ENCODE data around the gene EP400.
"Not testable (repeated sequence)": the region's sequence is repeated elsewhere in the genome, so short reads cannot be mapped to it uniquely, and the experiment has no call there.

Gene EP400

GRCh38 chr12:131948713-131949430 lies 870 bp upstream of the EP400 start:
- DNase-seq: peak; percentile 25

DNA sequence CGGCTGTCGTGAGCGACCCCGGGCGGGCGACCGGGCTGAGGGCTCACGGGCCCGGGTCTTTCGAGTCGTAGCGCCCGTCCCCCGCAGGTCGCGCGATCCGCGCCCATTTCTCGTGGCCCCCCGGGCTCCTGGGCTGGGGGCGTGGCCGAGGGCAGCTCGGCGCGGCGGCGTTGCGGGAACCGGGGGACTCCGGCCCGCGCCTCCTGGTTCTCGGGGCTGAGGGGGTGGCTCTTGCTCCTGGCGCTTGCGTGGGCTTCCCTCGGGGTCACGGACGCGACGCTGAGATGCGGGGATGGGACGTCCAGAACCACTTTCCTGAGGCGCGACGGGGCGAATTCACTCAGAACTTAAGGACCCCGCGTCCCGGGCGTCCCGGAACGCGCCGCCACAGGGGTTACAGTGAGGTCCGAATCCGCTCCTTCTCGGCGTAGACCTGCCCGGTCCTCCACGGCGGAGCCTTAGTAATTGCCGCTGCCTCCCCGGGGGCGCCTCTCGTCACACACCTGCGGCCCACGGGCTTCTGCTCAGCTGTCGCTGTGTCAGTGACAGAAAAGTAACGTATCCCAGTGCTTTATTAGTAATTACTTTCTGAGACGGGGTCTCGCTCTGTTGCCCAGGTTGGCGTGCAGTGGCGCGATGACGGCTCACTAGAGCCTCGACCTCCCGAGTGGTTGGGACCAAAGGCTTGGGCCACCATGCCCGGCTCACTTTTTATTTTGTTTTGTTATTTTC lies 606 bp downstream of the EP400 start:
- no peak for DNase-seq

GRCh38 chr12:131953810-131954209 lies 4.1 kb downstream of the EP400 start:
- not testable (repeated sequence) for DNase-seq

DNA sequence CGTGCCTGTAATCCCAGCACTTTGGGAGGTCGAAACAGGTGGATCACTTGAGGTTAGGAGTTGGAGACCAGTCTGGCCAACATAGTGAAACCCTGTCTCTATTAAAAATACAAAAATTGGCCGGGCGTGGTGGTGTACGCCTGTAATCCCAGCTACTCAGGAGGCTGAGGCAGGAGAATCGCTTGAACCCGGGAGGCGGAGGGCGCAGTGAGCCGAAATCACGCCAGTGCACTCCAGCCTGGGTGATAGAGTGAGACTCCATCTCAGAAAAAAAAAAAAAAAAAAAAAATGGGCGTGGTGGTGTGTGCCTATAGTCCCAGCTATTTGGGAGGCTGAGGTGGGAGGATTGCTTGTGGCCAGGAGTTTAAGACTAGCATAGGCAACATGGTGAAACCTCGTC lies 4.7 kb downstream of the EP400 start:
- not testable (repeated sequence) for DNase-seq

- DNase-seq: no peak
Measured at GRCh38 chr12:131959116-131959515, 9.4 kb downstream of the EP400 start.

- no peak for DNase-seq
Measured at GRCh38 chr12:131959641-131960589, 10.2 kb downstream of the EP400 start.

DNA sequence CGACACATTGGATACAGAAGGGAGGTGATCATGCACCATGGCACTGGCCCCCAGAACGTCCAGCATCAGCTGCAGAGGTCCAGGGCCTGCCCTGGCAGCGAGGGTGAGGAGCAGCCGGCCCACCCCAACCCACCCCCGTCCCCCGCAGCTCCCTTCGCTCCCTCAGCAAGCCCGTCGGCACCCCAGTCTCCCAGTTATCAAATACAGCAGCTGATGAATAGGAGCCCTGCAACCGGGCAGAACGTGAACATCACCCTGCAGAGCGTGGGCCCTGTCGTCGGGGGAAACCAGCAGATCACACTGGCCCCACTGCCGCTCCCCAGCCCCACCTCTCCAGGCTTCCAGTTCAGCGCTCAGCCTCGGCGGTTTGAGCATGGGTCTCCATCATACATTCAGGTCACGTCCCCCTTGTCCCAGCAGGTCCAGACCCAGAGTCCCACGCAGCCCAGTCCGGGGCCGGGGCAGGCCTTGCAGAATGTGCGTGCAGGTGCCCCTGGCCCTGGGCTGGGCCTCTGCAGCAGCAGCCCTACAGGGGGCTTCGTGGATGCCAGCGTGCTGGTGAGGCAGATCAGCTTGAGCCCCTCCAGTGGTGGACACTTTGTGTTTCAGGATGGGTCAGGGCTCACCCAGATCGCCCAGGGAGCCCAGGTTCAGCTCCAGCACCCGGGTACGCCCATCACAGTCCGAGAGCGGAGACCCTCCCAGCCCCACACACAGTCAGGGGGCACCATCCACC lies 11.0 kb downstream of the EP400 start:
- DNase-seq: not testable (repeated sequence)

DNA sequence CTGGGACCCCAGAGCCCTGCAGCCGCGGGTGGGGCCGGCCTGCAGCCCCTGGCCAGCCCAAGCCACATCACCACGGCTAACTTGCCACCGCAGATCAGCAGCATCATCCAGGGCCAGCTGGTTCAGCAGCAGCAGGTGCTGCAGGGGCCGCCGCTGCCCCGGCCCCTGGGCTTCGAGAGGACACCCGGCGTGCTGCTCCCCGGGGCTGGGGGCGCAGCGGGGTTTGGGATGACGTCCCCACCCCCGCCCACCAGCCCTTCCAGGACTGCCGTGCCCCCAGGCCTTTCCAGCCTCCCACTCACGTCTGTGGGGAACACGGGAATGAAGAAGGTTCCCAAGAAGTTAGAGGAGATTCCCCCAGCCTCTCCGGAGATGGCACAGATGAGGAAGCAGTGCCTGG lies 11.6 kb downstream of the EP400 start:
- DNase-seq: not testable (repeated sequence)

GRCh38 chr12:131962069-131962468 lies 12.3 kb downstream of the EP400 start:
- DNase-seq: no peak

DNA sequence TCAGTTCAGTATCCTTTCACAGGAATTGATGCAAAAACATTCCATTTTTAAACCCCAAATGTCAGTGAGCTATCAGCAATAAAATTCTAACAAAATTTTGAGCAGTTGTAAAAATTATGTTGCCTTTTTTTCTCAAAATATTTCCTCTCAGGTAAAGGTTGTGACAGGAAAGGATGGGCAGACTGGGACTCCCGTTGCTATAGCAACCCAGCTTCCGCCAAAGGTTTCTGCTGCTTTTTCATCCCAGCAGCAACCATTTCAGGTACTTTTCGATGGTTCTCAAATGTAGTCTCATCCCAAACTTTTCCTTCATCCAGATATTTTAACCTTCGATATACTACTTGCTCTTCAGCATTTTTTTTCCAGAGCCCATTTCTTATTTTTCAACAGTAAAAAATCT lies 13.6 kb downstream of the EP400 start:
- DNase-seq: no peak

- DNase-seq: no peak
Measured at GRCh38 chr12:131965073-131965472, 15.3 kb downstream of the EP400 start.

DNA sequence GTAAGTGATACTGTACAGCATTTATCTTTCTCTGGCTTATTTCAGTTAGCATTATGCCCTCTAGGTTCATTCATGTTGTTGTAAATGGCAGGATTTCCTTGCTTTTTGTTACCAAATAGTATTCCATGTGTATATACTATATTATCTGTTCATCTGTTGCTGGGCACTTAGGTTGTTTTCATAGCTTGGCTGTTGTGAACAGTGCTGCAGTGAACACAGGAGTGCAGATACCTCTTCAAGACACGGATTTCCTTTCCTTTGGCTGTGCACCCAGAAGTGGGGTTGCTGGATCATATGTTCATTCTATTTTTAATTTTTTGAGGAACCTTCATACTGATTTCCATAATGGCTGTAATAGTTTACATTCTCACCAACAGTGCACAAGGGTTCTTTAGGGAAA lies 21.5 kb downstream of the EP400 start:
- no peak for DNase-seq

DNA sequence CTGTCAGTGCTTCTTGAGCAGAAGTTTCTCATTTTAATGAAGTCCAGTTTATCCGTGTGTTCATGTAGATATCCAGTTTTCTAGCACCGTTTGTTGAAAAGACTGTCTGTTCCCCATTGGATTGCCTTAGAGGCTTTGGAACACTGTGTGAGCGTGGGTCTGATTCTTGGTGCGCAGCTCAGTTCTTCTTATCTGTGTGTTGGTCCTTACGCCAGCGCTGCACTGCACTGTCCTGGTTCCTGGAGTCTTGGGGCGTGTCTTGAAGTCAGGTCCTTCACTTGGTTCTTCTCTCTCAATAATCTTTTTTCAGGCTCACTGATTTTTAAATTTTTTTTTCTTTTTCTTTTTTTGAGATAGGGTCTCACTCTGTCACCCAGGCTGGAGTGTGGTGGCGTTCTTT lies 25.5 kb downstream of the EP400 start:
- DNase-seq: no peak

GRCh38 chr12:131979606-131980005 lies 29.9 kb downstream of the EP400 start:
- DNase-seq: no peak

DNA sequence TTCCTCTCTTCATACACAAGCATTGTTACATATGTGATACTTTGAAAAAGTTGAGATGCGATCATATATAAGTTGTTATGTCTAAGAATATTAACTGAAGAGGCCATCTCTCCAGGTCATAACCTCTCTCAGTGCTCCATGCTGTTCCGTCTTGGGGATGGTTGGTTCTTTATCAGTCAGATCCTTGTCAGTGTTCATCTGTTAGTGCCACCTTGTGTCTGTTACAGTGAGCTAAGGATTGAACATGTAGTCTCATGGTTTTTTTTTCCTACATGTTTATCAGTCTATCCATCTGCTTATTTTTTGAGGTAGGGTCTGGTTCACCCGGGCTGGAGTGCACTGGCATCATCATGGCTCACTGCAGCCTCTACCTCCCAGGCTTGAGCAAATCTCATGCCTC lies 30.5 kb downstream of the EP400 start:
- no peak for DNase-seq

- DNase-seq: no peak
Measured at GRCh38 chr12:131981388-131981787, 31.6 kb downstream of the EP400 start.

DNA sequence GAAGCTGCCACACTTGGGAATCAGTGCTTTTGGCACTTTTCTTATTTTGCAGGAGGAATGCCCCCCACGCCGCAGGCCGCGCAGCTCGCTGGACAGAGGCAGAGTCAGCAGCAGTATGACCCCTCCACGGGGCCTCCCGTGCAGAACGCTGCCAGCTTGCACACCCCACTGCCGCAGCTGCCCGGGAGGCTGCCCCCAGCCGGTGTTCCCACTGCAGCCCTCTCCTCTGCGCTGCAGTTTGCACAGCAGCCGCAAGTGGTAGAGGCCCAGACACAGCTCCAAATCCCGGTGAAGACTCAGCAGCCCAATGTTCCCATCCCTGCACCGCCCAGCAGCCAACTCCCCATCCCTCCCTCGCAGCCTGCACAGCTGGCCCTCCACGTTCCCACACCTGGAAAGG lies 32.3 kb downstream of the EP400 start:
- DNase-seq: no peak

DNA sequence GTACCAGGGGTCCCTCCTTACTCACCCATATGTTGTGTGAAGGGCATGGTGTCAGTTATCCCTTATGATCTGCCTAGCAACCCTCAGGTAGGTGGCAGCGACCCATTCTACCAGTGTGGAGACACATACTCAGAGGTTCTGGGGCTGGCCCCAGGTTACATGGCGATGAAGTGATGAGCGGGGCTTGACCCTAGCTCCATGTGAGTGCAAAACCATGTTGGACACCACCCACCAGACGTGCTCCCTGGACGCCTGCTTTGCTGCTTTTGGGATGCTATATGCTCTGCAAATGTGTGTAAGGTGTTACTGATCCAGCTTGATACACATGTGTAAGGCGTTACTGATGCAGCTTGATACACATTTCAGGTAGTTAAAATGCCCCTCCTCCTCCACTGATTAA lies 33.3 kb downstream of the EP400 start:
- no peak for DNase-seq

DNA sequence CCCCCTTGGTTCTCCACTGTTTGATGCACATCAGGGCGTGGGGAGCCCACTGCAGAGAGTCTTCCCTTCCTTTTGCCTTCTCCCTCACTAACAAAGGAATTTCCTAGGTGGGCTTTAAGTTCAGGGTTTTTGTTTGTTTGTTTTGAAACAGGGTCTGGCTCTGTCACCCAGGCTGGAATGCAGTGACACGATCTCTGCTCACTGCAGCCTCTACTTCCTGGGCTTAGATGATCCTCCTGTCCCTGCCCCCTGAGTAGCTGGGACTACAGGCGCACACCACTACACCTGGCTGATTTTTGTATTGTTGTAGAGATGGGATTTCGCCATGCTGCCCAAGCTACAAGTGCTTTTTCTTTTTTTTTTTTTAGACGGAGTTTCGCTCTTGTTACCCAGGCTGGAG lies 33.8 kb downstream of the EP400 start:
- DNase-seq: no peak

- no peak for DNase-seq
Measured at GRCh38 chr12:131984334-131984733, 34.6 kb downstream of the EP400 start.

DNA sequence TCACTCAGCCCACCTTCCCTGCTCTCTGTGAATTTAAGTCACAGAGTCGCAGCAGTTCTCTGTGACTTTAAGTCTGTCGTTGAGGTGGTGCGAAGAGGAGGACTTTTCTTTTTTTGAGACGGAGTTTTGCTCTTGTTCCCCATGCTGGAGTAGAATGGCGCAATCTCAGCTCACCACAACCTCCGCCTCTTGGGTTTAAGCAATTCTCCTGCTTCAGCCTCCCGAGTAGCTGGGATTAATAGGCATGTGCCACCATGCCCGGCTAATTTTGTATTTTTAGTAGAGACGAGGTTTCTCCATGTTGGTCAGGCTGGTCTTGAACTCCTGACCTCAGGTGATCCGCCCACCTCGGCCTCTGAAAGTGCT lies 35.8 kb downstream of the EP400 start:
- DNase-seq: not testable (repeated sequence)

GRCh38 chr12:131986361-131986760 lies 36.6 kb downstream of the EP400 start:
- DNase-seq: no peak

GRCh38 chr12:131986910-131987309 lies 37.2 kb downstream of the EP400 start:
- DNase-seq: no peak
